Adrenal gland (tissue), 12 donors: ENCODE measurements around the gene RNF212. TPM values are rescaled to one million over a fixed set of nuclear protein-coding genes. Genes with fewer than 3 reads are reported as not detected.

ENCODE experiments used
- DNase-seq, 7 donors: peaks; one replicate each; pipeline ENCODE4 v3.0.0-alpha.2; 2019 to 2020
- H3K27ac ChIP-seq, 5 donors: fragments of 200-600 bp; sonication (generic) in 4 of 5; 1 replicate in 3 of 5; 2 replicates in 2 of 5; pipeline versions ENCODE4 v1.5.1 to v1.8.0; 2016 to 2020; ENCODE audit warnings: mild to moderate bottlenecking in 1 of 5
- H3K27me3 ChIP-seq: fragments of 200-600 bp; 2 replicates; pipeline ENCODE4 v1.8.0; 2021
- H3K36me3 ChIP-seq, 2 donors: fragments of 200-600 bp; replicated peaks in 1 of 2; 1 replicate in 1 of 2; 2 replicates in 1 of 2; pipeline versions ENCODE4 v1.5.1 to v1.8.0; 2018 to 2022
- H3K4me1 ChIP-seq, 2 donors: fragments of 200-600 bp; replicated peaks in 1 of 2; 1 replicate in 1 of 2; 2 replicates in 1 of 2; pipeline versions ENCODE4 v1.5.1 to v1.8.0; 2018 to 2021
- H3K4me3 ChIP-seq, 4 donors: fragments of 200-600 bp; sonication (generic) in 3 of 4; one replicate each; pipeline ENCODE4 v1.5.1; 2016 to 2018
- H3K9me3 ChIP-seq, 3 donors: fragments of 200-600 bp; sonication (generic) in 1 of 3; replicated peaks in 1 of 3; 1 replicate in 2 of 3; 2 replicates in 1 of 3; pipeline versions ENCODE4 v1.5.1 to v1.8.0; 2016 to 2021
- POLR2A ChIP-seq, 2 donors: fragments of 450-650 bp; IDR thresholded peaks; one replicate each; pipeline ENCODE4 v1.6.1; 2017; ENCODE audit warnings: antibody characterized with exemption in 2 of 2, mild to moderate bottlenecking in 2 of 2, moderate library complexity in 1 of 2
- WGBS, 4 donors: extraction: QIAGEN DNeasy Blood & Tissue Kit in 2 of 4; methylation state at CpG; one replicate each; pipeline versions ENCODE4 v1.1.5 to v1.1.7; 2013 to 2017; 5-methylcytosine and 5-hydroxymethylcytosine counted together
- intact Hi-C, 2 donors: fragments of 100-400 bp; cut with DNase I; formaldehyde crosslinking; loops; one replicate each; pipeline versions ENCODE4 v1.14.1 to v1.15.0; 2022 to 2023
- polyA plus RNA-seq, 3 donors: library from polyadenylated mRNA; stranded (reverse); fragments of 200-250 nt in 2 of 3; fragments of 350-450 nt in 1 of 3; fragmentation: Illumina TruSeq in 1 of 3; extraction: RNeasy Lipid Tissue Mini Kit (QIAGEN cat#74804) in 1 of 3; gene quantifications; one replicate each; pipeline ENCODE4 v1.2.3, GENCODE V29; 2013 to 2014
- total RNA-seq, 9 donors: library from RNA; depleted of rRNA in 4 of 9; stranded (reverse); fragments of >200 nt in 4 of 9; fragments of 120-200 nt in 1 of 9; fragmentation: NEBNext Ultra II Directional in 1 of 9; extraction: Animal tissue kit (Norgen Biotek cat#: 25700) in 1 of 9; gene quantifications; one replicate each; pipeline versions ENCODE4 v1.1.0 to v1.2.4, GENCODE V29; 2013 to 2023
- TF ChIP-seq, protein P1 (sequence below), 6 experiments: fragments of 450-650 bp in 4 of 6; fragments of 200-600 bp in 2 of 6; sonication (generic) in 1 of 6; IDR thresholded peaks; 1 replicate in 5 of 6; 2 replicates in 1 of 6; pipeline versions ENCODE4 v1.5.1 to v1.8.0; 2016 to 2021; ENCODE audit warnings: antibody characterized with exemption in 6 of 6, mild to moderate bottlenecking in 2 of 6, moderate library complexity in 1 of 6
- donor health status: healthy with polysubstance abuse.
- donor health status: Bipolar disorder and iron deficiency.
- donor health status: DM: yes; HTN: yes; CAD: no.
- donor health status: DM: no; HTN: no; CAD: no.
- donor health status: DM: no; HTN: no; CAD: no.
- donor health status: DM: yes; HTN: yes; CAD: no.

RNF212 gene
- total and polyA plus RNA-seq, 12 donors = 1.3 to 9.5 (median 2.4) TPM; not detected in 1

DNA sequence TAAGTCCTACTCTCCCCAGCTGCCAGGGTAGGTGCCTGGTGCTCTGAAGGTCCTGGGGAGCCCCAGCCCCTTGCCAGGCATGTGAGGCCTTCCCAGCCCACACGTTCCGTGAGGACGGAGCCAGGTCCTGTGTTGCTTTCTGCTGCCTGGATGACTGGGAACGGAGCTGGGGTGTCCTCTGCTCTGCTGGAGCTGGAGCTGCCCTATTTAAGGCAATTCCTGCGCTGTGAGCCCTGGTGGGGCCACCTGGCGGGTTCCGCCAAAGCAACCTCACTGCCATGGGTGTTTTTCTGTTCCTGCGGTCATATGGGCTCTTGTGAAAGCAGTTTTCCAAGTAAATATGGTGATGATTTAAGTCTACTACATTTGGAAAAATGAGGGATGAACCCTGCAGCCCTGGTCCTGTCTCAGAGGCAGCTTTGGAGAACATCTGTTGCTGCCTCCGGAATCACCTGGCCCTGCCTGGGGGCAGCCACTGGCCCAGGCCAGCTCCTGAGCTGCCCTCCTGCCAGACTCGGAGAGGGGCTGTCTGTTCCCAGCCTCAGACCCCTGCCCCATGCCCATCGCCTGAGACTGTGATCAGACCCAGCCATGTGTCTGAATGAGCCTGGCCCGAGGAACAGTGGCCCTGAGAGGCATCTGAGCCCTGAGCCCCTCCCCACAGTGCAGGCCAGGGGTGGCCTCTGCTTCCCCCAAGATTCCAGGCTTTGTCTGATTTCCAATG is 68.7 kb downstream of the RNF212 start:
- no peaks in the 10 kb centered on the region for H3K27me3 ChIP-seq
- TF ChIP-seq, protein P1, sequence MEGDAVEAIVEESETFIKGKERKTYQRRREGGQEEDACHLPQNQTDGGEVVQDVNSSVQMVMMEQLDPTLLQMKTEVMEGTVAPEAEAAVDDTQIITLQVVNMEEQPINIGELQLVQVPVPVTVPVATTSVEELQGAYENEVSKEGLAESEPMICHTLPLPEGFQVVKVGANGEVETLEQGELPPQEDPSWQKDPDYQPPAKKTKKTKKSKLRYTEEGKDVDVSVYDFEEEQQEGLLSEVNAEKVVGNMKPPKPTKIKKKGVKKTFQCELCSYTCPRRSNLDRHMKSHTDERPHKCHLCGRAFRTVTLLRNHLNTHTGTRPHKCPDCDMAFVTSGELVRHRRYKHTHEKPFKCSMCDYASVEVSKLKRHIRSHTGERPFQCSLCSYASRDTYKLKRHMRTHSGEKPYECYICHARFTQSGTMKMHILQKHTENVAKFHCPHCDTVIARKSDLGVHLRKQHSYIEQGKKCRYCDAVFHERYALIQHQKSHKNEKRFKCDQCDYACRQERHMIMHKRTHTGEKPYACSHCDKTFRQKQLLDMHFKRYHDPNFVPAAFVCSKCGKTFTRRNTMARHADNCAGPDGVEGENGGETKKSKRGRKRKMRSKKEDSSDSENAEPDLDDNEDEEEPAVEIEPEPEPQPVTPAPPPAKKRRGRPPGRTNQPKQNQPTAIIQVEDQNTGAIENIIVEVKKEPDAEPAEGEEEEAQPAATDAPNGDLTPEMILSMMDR (IDR thresholded peaks at IDR 0.05) = no peak
- no peak for TF ChIP-seq POLR2A (IDR thresholded peaks at IDR 0.05)
- peak overlapping the region in 1 of 5 donors; percentile 54 for H3K27ac ChIP-seq
- no peaks in the 10 kb centered on the region for H3K9me3 ChIP-seq
- H3K4me3 ChIP-seq = no peak overlapping the region
- WGBS, 4 donors = 85 to 93% (median 88%) methylated on average over 8 to 12 of the region's 12 CpGs
- intact Hi-C loops = no loop called here
- peak in 3 of 7 donors; percentile 5 to 21 (median 15) for DNase-seq
- H3K4me1 ChIP-seq = peaks cover 5 to 16% of the 10 kb centered on the region in 2 donors
- H3K36me3 ChIP-seq = no peaks in the 10 kb centered on the region

DNA sequence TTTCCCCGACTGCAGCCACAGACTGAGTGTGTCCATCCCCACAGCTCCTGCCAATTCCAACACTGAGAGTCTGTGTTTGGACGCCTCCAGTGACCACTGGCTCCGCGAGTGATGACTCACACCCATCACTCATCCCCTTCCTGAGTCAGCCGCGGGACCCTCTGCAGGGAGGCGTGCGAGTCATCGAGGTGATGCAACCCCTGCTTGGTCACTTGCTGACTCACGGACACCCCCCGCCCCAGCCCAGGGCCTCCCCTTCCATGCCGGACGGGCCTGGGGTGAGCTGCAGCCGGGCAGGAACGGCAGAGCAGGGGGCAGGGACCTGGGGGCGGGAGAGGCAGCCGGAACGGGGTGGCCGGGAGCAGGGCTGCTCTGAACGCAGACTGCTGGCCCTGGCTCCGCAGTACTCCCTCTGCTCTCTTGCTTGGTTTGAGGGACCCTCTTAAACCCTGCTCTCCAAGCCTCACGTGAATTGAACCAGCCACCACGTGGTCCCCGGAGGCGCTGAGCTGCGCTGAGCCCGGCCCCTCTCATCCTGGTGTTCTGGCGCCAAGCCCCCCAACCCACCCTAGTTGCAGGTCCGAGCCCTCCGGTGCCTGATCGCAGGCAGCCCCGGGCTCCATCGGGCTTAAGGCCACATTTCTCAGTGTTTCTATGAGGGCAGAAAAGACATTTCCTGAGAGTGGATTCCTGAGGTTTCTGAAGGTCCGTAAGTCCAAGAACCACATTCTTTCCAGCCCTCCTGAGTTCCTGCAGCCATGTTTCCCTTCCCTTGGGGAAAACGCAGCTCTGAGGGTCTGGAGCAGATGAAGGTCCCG is 69.5 kb downstream of the RNF212 start:
- WGBS, 4 donors = 19 to 55% (median 21%) methylated on average over 1 to 36 of the region's 36 CpGs

DNA sequence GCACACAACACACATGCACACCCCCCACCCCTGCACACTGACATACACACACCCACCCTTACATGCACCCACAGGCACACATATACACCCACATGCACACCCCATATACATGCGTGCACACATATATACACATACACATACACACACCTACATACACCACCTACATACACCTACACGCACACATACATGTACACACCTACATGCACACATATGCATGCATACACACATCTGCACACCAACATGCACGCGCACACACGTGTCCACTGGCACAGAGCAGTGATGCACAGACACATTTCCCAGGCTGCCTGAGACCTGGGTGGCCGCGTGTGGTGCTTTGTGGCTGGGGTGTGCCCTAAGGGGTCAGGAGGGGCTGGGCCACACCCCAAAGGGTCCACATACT is 70.2 kb downstream of the RNF212 start:
- H3K36me3 ChIP-seq = no peaks in the 10 kb centered on the region
- TF ChIP-seq, protein P1 (IDR thresholded peaks at IDR 0.05) = no peak
- no peak for TF ChIP-seq POLR2A (IDR thresholded peaks at IDR 0.05)
- H3K27ac ChIP-seq = no peak overlapping the region
- 47 to 70% (median 53%) methylated on average over 4 to 7 of the region's 7 CpGs for WGBS, 4 donors
- no peaks in the 10 kb centered on the region for H3K27me3 ChIP-seq
- H3K9me3 ChIP-seq = no peaks in the 10 kb centered on the region
- intact Hi-C loops = no loop called here
- H3K4me3 ChIP-seq = no peak overlapping the region
- DNase-seq = no peak
- H3K4me1 ChIP-seq = peaks cover 5 to 16% of the 10 kb centered on the region in 2 donors

More for the DNA sequence above, 69.5 kb downstream of the RNF212 start:
- TF ChIP-seq, protein P1 (IDR thresholded peaks at IDR 0.05) = no peak
- no peak for TF ChIP-seq POLR2A (IDR thresholded peaks at IDR 0.05)
- no peaks in the 10 kb centered on the region for H3K36me3 ChIP-seq
- DNase-seq = peak; percentile 89 to 98 (median 97)
- no peaks in the 10 kb centered on the region for H3K9me3 ChIP-seq
- no peaks in the 10 kb centered on the region for H3K27me3 ChIP-seq
- peaks cover 5 to 16% of the 10 kb centered on the region in 2 donors for H3K4me1 ChIP-seq
- H3K27ac ChIP-seq = peak overlapping the region in 2 of 5 donors; percentile 34 to 54
- intact Hi-C loops = no loop called here
- H3K4me3 ChIP-seq = no peak overlapping the region

DNA sequence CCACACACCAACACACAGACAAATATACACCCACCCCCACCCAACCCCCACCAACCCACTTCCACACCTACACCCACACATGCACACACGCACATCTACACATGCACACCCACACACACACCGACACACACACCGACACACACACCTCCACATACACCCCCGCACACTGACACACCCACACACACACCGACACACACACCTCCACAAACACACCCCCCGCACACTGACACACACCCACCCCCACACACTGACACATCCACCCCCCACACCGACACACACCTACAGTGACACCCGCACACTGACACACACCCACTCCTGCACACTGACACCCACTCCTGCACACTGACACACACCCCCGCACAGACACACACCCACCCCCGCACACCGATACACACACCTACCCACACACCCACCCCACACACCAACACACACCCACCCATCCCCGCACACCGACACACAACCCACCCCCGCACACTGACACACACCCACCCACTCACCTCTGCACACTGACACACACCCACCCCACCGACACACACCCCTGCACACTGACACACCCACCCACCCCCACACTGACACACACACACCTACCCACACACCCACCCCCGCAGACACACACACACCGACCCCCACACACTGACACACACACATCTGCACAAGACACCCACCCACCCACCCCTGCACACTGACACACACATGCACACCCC is 70.9 kb downstream of the RNF212 start:
- no peaks in the 10 kb centered on the region for H3K9me3 ChIP-seq
- no peak overlapping the region for H3K4me3 ChIP-seq
- TF ChIP-seq POLR2A (IDR thresholded peaks at IDR 0.05) = no peak
- TF ChIP-seq, protein P1 (IDR thresholded peaks at IDR 0.05) = no peak
- no peaks in the 10 kb centered on the region for H3K36me3 ChIP-seq
- intact Hi-C loops = no loop called here
- no peaks in the 10 kb centered on the region for H3K27me3 ChIP-seq
- 86 to 92% (median 91%) methylated on average over 14 to 17 of the region's 17 CpGs for WGBS, 4 donors
- no peak overlapping the region for H3K27ac ChIP-seq
- DNase-seq = peak in 1 of 7 donors; percentile 13
- peaks cover 5 to 16% of the 10 kb centered on the region in 2 donors for H3K4me1 ChIP-seq
